ENCODE data around the gene SERPIND1. TPM values are rescaled to one million over a fixed set of nuclear protein-coding genes. Genes with fewer than 3 reads are reported as not detected.

The SERPIND1 gene
- total and polyA plus RNA-seq, 2 of the 8 experiments (the other 6 are each of a cell fraction or from before 2014, with no cell fraction given) = not detected

GRCh38 chr22:20738394-20739089 is 35.4 kb upstream of the SERPIND1 start:
- no peaks in the 10 kb centered on the region; a peak in 2 of 8 replicates for H3K36me3 ChIP-seq (ENCODE audit: control insufficient read depth in 2 of 4, insufficient read depth in 4 of 4, low read length in 3 of 4)
- ChIA-PET POLR2A (ENCODE audit: partially characterized antibody) (no interaction called here), CTCF (ENCODE audit: partially characterized antibody) (interaction anchor here (0.5 kb wide), 1 partner anchor 780 kb away, joined by 6 read pairs; no protein-coding TSS in a partner anchor)
- H3K23me2 ChIP-seq (ENCODE audit: low read depth, low read length) = no peaks in the 10 kb centered on the region
- no peaks in the 10 kb centered on the region for H3K79me1 ChIP-seq (ENCODE audit: low read depth, low read length)
- H4K20me1 ChIP-seq (replicated peaks in 1 of 2; ENCODE audit: control insufficient read depth in 1 of 2, insufficient read depth in 2 of 2, low read length in 2 of 2) = no peaks in the 10 kb centered on the region
- H4K8ac ChIP-seq (ENCODE audit: extremely low read depth, insufficient read depth, low read length) = no peak overlapping the region
- no peaks in the 10 kb centered on the region for H3K27me3 ChIP-seq (replicated peaks in 1 of 4; ENCODE audit: control insufficient read depth in 3 of 4, extremely low read depth in 1 of 4, insufficient read depth in 3 of 4, low read length in 3 of 4)
- H2BK5ac ChIP-seq (ENCODE audit: low read depth, low read length) = no peak overlapping the region
- H3K4me1 ChIP-seq (replicated peaks in 1 of 4; ENCODE audit: control insufficient read depth in 3 of 4, insufficient read depth in 4 of 4, low read length in 3 of 4) = no peaks in the 10 kb centered on the region
- no peak overlapping the region for H2BK120ac ChIP-seq (replicated peaks; ENCODE audit: low read depth, low read length)
- no peak overlapping the region for H3K9ac ChIP-seq (replicated peaks in 1 of 4; ENCODE audit: extremely low read depth in 1 of 4, low read depth in 3 of 4, low read length in 3 of 4)
- no peak overlapping the region for H3K18ac ChIP-seq (ENCODE audit: extremely low read depth, low read length)
- no peaks in the 10 kb centered on the region; a peak in 1 of 4 replicates for H3K9me3 ChIP-seq (ENCODE audit: insufficient read depth in 2 of 2, low read depth in 1 of 2, low read length in 1 of 2)
- no peaks in the 10 kb centered on the region for H3K79me2 ChIP-seq (ENCODE audit: control insufficient read depth in 1 of 2, insufficient read depth in 2 of 2, low read length in 2 of 2)
- no peak overlapping the region for H3K4me2 ChIP-seq (ENCODE audit: insufficient read depth in 1 of 2, low read depth in 2 of 2, low read length in 2 of 2)
- DNase-seq (ENCODE audit: low read depth in 1 of 2, low spot score in 2 of 2) (no peak), FAIRE-seq (no peak)
- H2AFZ ChIP-seq (ENCODE audit: low read length) = no peak overlapping the region
- H4K5ac ChIP-seq (ENCODE audit: insufficient read length, low read depth, low read length) = no peak overlapping the region
- no peak overlapping the region for H3K14ac ChIP-seq (ENCODE audit: insufficient read length)
- H3K4me3 ChIP-seq (ENCODE audit: extremely low read depth in 1 of 4, insufficient read depth in 2 of 4, low read depth in 3 of 4, low read length in 4 of 4) = no peak overlapping the region
- H4K91ac ChIP-seq (replicated peaks; ENCODE audit: insufficient read length, low read length) = no peak overlapping the region
- H3K56ac ChIP-seq (replicated peaks; ENCODE audit: insufficient read length, low read depth, low read length) = no peak overlapping the region
- H3K27ac ChIP-seq (ENCODE audit: low read depth, low read length) = no peak overlapping the region
- H2BK12ac ChIP-seq (ENCODE audit: low read depth, low read length) = no peak overlapping the region
- H2BK15ac ChIP-seq (ENCODE audit: low read length) = no peak overlapping the region
- H2BK20ac ChIP-seq (ENCODE audit: low read length) = no peak overlapping the region
- H2AK5ac ChIP-seq (ENCODE audit: low read depth, low read length) = no peak overlapping the region
- no peak overlapping the region for H3K4ac ChIP-seq (replicated peaks; ENCODE audit: insufficient read length, low read depth, low read length)
- 96% methylated on average over 10 of the region's 12 CpGs; no CpG with 5 or more reads in 1 of the 2 experiments for WGBS, 2 experiments (ENCODE audit: extremely low coverage in 1 of 2, insufficient coverage in 1 of 2, insufficient read length in 1 of 2, insufficient replicate concordance in 2 of 2, low coverage in 1 of 2, low lambda C conversion rate in 2 of 2, missing lambda C conversion rate in 1 of 2)
- no peak overlapping the region for H3K23ac ChIP-seq (ENCODE audit: insufficient read length)
- TF ChIP-seq TEAD4 (IDR thresholded peaks at IDR 0.05; ENCODE audit: low read depth, low read length) (no peak), MAX (IDR thresholded peaks at IDR 0.05) (no peak), JUND (IDR thresholded peaks at IDR 0.05; ENCODE audit: low read length) (no peak)

Measured in H1 (cell line).